Heart left ventricle (tissue), 13 donors: Measurements from ENCODE around the gene TRAF7.

ENCODE experiments used
- POLR2A ChIP-seq, 2 donors: fragments of 450-650 bp; IDR thresholded peaks; one replicate each; pipeline ENCODE4 v1.6.1; 2017; ENCODE audit warnings: antibody characterized with exemption in 2 of 2, mild to moderate bottlenecking in 2 of 2, moderate library complexity in 2 of 2
- TF ChIP-seq, protein P1 (sequence below), 12 donors: fragments of 200-600 bp; sonication (generic) in 4 of 12; IDR thresholded peaks; one replicate each; pipeline versions ENCODE4 v1.5.0 to v1.8.0; 2018 to 2022; ENCODE audit warnings: antibody characterized with exemption in 12 of 12, mild to moderate bottlenecking in 5 of 12
- donor health status: ischemic (EF 13 %, LVEDD 7.1; RV severe dilation, severe dysfunction).
- donor health status: DM: no; HTN: yes; CAD: no.
- donor health status: DM: no; HTN: no; CAD: no.
- donor health status: ischemic (EF 25% LVEDD 6.9; RV normal size, moderate dysfunction).
- donor health status: ischemic (EF 25% LVEDD 5.7; RV mildly dilated, moderate dysfunction).
- donor health status: ischemic (EF 35%, LVEDD 5.7; RV mildly dilated, moderate dysfunction).
- donor health status: nonischemic (EF 11% LVEDD 7.7; RV severe dilation, severe dysfunction).
- donor health status: DM: yes; HTN: yes; CAD: no.
- donor health status: PGD.
- donor health status: ischemic (EF 29% LVEDD 5.4; RV normal size, mild dysfunction).
- donor health status: nonischemic (EF 23%, LVEDD 6.1; RV moderate dilation, normal function).

- TF ChIP-seq POLR2A (IDR thresholded peaks at IDR 0.05) = no peak
- TF ChIP-seq, protein P1, sequence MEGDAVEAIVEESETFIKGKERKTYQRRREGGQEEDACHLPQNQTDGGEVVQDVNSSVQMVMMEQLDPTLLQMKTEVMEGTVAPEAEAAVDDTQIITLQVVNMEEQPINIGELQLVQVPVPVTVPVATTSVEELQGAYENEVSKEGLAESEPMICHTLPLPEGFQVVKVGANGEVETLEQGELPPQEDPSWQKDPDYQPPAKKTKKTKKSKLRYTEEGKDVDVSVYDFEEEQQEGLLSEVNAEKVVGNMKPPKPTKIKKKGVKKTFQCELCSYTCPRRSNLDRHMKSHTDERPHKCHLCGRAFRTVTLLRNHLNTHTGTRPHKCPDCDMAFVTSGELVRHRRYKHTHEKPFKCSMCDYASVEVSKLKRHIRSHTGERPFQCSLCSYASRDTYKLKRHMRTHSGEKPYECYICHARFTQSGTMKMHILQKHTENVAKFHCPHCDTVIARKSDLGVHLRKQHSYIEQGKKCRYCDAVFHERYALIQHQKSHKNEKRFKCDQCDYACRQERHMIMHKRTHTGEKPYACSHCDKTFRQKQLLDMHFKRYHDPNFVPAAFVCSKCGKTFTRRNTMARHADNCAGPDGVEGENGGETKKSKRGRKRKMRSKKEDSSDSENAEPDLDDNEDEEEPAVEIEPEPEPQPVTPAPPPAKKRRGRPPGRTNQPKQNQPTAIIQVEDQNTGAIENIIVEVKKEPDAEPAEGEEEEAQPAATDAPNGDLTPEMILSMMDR (IDR thresholded peaks at IDR 0.05) = no peak
Measured at GRCh38 chr16:2151188-2152091, 4.1 kb upstream of the TRAF7 start.
